Right atrium auricular region (tissue), 2 donors: Measurements from ENCODE around the gene FLACC1. TPM values are rescaled to one million over a fixed set of nuclear protein-coding genes. Genes with fewer than 3 reads are reported as not detected.

Experiments
- DNase-seq: peaks from one replicate; pipeline ENCODE4 v3.0.0-alpha.2; 2019; ENCODE audit warnings: low spot score
- H3K27ac ChIP-seq, 2 donors: fragments of 200-600 bp; sonication (generic); 1 replicate in 1 of 2; 2 replicates in 1 of 2; pipeline ENCODE4 v1.5.1; 2016 to 2019
- H3K27me3 ChIP-seq, 2 donors: fragments of 200-600 bp; sonication (generic); one replicate each; pipeline versions ENCODE4 v1.5.1 to v1.6.0; 2017 to 2019
- H3K36me3 ChIP-seq: fragments of 200-600 bp; sonication (generic); one replicate; pipeline ENCODE4 v1.5.1; 2016
- H3K4me1 ChIP-seq, 2 donors: fragments of 200-600 bp; sonication (generic); one replicate each; pipeline versions ENCODE4 v1.5.1 to v1.6.0; 2017 to 2019
- H3K4me3 ChIP-seq, 2 donors: fragments of 200-600 bp; sonication (generic); 1 replicate in 1 of 2; 2 replicates in 1 of 2; pipeline ENCODE4 v1.5.1; 2017 to 2019; ENCODE audit warnings: mild to moderate bottlenecking in 1 of 2, moderate library complexity in 1 of 2
- H3K9me3 ChIP-seq, 2 donors: fragments of 200-600 bp; sonication (generic); one replicate each; pipeline ENCODE4 v1.5.1; 2019
- total RNA-seq, 2 donors: library from RNA; depleted of rRNA; stranded (reverse); fragments of >200 nt; gene quantifications; one replicate each; pipeline ENCODE4 v1.1.0, GENCODE V29; 2016
- TF ChIP-seq, protein P1 (sequence below), 2 donors: fragments of 200-600 bp; sonication (generic); IDR thresholded peaks; one replicate each; pipeline ENCODE4 v1.5.1; 2019; ENCODE audit warnings: antibody characterized with exemption in 2 of 2

Gene FLACC1
- total RNA-seq: 1 to 10 TPM; 6.2 to 7.5 TPM

- peak within 1 kb of the TSS; percentile 52 to 74 for H3K27ac ChIP-seq
- TF ChIP-seq, protein P1, sequence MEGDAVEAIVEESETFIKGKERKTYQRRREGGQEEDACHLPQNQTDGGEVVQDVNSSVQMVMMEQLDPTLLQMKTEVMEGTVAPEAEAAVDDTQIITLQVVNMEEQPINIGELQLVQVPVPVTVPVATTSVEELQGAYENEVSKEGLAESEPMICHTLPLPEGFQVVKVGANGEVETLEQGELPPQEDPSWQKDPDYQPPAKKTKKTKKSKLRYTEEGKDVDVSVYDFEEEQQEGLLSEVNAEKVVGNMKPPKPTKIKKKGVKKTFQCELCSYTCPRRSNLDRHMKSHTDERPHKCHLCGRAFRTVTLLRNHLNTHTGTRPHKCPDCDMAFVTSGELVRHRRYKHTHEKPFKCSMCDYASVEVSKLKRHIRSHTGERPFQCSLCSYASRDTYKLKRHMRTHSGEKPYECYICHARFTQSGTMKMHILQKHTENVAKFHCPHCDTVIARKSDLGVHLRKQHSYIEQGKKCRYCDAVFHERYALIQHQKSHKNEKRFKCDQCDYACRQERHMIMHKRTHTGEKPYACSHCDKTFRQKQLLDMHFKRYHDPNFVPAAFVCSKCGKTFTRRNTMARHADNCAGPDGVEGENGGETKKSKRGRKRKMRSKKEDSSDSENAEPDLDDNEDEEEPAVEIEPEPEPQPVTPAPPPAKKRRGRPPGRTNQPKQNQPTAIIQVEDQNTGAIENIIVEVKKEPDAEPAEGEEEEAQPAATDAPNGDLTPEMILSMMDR (IDR thresholded peaks at IDR 0.05): no peak
- peak within 1 kb of the TSS in 1 of 2 donors; percentile 20 for H3K4me3 ChIP-seq
- peaks cover 21% of the 10 kb centered on the region for H3K36me3 ChIP-seq
- H3K27me3 ChIP-seq: no peaks in the 10 kb centered on the region
- peaks cover 0 to 24% of the 10 kb centered on the region in 2 donors for H3K4me1 ChIP-seq
- peak; percentile 75 for DNase-seq
- H3K9me3 ChIP-seq: no peaks in the 10 kb centered on the region
Observed at GRCh38 chr2:201357221-201357620, at the start of gene FLACC1. FLACC1 (minus strand) TSS chr2:201357345; CDS start chr2:201351404, 5,941 bp downstream.

DNA sequence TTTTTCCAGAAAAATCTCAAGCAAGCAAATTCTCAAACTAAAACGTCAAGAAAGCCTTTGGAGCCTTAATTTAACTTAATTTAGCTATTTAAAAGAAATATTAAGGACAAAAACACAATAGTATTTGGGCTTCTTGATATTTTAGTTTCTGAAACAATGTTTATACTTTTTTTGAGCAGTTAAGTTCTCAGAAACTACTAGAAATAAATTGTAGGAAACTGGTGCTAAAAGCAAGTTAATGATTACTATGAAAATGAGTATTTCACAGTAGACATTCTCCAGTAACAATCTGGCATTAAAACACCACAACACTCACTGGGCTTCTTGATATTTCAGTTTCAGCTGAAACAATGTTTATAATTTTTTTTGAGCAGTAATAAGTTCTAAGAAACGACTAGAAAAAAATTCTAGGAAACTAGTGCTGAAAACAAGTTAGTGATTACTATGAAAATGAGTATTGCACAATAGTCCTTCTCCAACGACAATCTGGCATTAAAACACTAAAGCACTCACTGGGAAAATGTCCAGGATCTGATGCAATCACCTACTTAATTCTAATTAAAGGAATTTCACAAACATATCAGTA, 49.0 kb upstream of the FLACC1 start:
- Histone ChIP-seq H3K9me3 (no peaks in the 10 kb centered on the region), H3K4me3 (peak overlapping the region; percentile 30 to 36), H3K36me3 (no peaks in the 10 kb centered on the region), H3K27ac (peak overlapping the region; percentile 65 to 87), H3K27me3 (no peaks in the 10 kb centered on the region), H3K4me1 (peaks cover 0 to 63% of the 10 kb centered on the region in 2 donors)
- no peak for DNase-seq
- TF ChIP-seq, protein P1 (IDR thresholded peaks at IDR 0.05): no peak

DNA sequence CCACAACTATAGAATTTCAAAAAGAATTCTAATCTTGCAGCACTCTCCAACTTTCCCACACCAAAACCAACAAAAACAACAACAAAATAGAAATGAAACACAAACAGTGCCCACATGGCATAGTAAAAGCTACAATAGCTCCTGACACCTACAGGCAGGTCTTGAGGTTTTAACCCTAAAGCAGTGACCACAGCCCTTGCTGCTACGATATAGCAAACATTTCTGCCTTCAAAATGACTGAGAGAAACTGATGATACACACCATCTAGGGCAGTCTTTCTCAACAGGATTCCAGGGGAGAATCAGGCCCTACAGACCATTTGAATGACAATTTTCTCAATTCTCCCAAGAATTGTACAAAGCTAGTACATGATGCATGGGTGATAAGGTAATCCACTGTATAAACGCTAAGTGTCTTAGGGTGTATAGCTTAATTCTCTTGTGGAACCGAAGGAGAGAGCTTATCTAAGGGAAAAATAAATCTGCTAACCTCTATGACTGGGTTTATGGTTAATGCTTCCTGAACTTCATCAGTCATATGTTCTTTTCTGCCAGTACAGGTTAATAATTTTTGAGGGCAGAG, 47.6 kb upstream of the FLACC1 start:
- H3K27me3 ChIP-seq: no peaks in the 10 kb centered on the region
- DNase-seq: no peak
- peak overlapping the region; percentile 65 to 87 for H3K27ac ChIP-seq
- peaks cover 0 to 63% of the 10 kb centered on the region in 2 donors for H3K4me1 ChIP-seq
- TF ChIP-seq, protein P1 (IDR thresholded peaks at IDR 0.05): no peak
- peak overlapping the region; percentile 14 to 36 for H3K4me3 ChIP-seq
- H3K36me3 ChIP-seq: peaks cover 8% of the 10 kb centered on the region
- H3K9me3 ChIP-seq: no peaks in the 10 kb centered on the region

- no peaks in the 10 kb centered on the region for H3K27me3 ChIP-seq
- peaks cover 17% of the 10 kb centered on the region for H3K36me3 ChIP-seq
- H3K9me3 ChIP-seq: no peaks in the 10 kb centered on the region
- H3K27ac ChIP-seq: peak overlapping the region; percentile 65 to 87
- H3K4me3 ChIP-seq: peak overlapping the region in 1 of 2 donors; percentile 2
- DNase-seq: no peak
- peaks cover 0 to 55% of the 10 kb centered on the region in 2 donors for H3K4me1 ChIP-seq
- TF ChIP-seq, protein P1 (IDR thresholded peaks at IDR 0.05): no peak
Observed at GRCh38 chr2:201403880-201404279, 46.7 kb upstream of the FLACC1 start.

- Histone ChIP-seq H3K4me3 (peak overlapping the region; percentile 2 to 6), H3K27me3 (no peaks in the 10 kb centered on the region), H3K4me1 (peaks cover 0 to 55% of the 10 kb centered on the region in 2 donors), H3K9me3 (no peaks in the 10 kb centered on the region), H3K27ac (peak overlapping the region; percentile 27 to 87), H3K36me3 (peaks cover 26% of the 10 kb centered on the region)
- no peak for DNase-seq
- TF ChIP-seq, protein P1 (IDR thresholded peaks at IDR 0.05): no peak
Observed at GRCh38 chr2:201402651-201403562, 45.8 kb upstream of the FLACC1 start.
